Tibial nerve (tissue), 4 donors: ENCODE data around the gene SLC4A9. TPM values are rescaled to one million over a fixed set of nuclear protein-coding genes. Genes with fewer than 3 reads are reported as not detected.

Source experiments
- DNase-seq, 2 donors: peaks; one replicate each; pipeline ENCODE4 v3.0.0-alpha.2; 2019; ENCODE audit warnings: low spot score in 2 of 2
- H3K27ac ChIP-seq, 4 donors: fragments of 200-600 bp; sonication (generic) in 3 of 4; one replicate each; pipeline ENCODE4 v1.5.1; 2017 to 2019; ENCODE audit warnings: mild to moderate bottlenecking in 1 of 4
- H3K27me3 ChIP-seq, 2 donors: fragments of 200-600 bp; sonication (generic) in 1 of 2; one replicate each; pipeline versions ENCODE4 v1.5.1 to v1.6.0; 2017 to 2019
- H3K36me3 ChIP-seq, 3 donors: fragments of 200-600 bp; sonication (generic); one replicate each; pipeline ENCODE4 v1.5.1; 2018 to 2019
- H3K4me1 ChIP-seq, 4 donors: fragments of 200-600 bp; sonication (generic) in 3 of 4; one replicate each; pipeline ENCODE4 v1.5.1; 2017 to 2019
- H3K4me3 ChIP-seq, 4 donors: fragments of 200-600 bp; sonication (generic) in 3 of 4; one replicate each; pipeline ENCODE4 v1.5.1; 2017 to 2019; ENCODE audit warnings: mild to moderate bottlenecking in 1 of 4, moderate library complexity in 1 of 4
- H3K9me3 ChIP-seq, 4 donors: fragments of 200-600 bp; sonication (generic) in 3 of 4; one replicate each; pipeline ENCODE4 v1.5.1; 2017 to 2019
- EP300 ChIP-seq, 2 donors: sonication (generic); formaldehyde crosslinking; IDR thresholded peaks; one replicate each; pipeline ENCODE4 v1.6.1; 2017; ENCODE audit warnings: antibody characterized with exemption in 2 of 2, mild to moderate bottlenecking in 1 of 2
- POLR2A ChIP-seq, 2 donors: fragments of 450-650 bp; IDR thresholded peaks; one replicate each; pipeline ENCODE4 v1.6.1; 2017; ENCODE audit warnings: antibody characterized with exemption in 2 of 2, mild to moderate bottlenecking in 2 of 2, moderate library complexity in 2 of 2
- WGBS, 2 donors: methylation state at CpG; one replicate each; pipeline ENCODE4 v1.1.5; 2018; 5-methylcytosine and 5-hydroxymethylcytosine counted together
- total RNA-seq, 4 donors: library from RNA; depleted of rRNA; stranded (reverse); fragments of >200 nt; gene quantifications; one replicate each; pipeline ENCODE4 v1.1.0, GENCODE V29; 2016
- TF ChIP-seq, protein P1 (sequence below), 5 experiments: fragments of 200-600 bp in 3 of 5; fragments of 450-650 bp in 2 of 5; sonication (generic) in 3 of 5; IDR thresholded peaks; one replicate each; pipeline ENCODE4 v1.5.1; 2016 to 2019; ENCODE audit warnings: antibody characterized with exemption in 5 of 5, mild to moderate bottlenecking in 3 of 5, moderate library complexity in 2 of 5

Gene SLC4A9, protein sequence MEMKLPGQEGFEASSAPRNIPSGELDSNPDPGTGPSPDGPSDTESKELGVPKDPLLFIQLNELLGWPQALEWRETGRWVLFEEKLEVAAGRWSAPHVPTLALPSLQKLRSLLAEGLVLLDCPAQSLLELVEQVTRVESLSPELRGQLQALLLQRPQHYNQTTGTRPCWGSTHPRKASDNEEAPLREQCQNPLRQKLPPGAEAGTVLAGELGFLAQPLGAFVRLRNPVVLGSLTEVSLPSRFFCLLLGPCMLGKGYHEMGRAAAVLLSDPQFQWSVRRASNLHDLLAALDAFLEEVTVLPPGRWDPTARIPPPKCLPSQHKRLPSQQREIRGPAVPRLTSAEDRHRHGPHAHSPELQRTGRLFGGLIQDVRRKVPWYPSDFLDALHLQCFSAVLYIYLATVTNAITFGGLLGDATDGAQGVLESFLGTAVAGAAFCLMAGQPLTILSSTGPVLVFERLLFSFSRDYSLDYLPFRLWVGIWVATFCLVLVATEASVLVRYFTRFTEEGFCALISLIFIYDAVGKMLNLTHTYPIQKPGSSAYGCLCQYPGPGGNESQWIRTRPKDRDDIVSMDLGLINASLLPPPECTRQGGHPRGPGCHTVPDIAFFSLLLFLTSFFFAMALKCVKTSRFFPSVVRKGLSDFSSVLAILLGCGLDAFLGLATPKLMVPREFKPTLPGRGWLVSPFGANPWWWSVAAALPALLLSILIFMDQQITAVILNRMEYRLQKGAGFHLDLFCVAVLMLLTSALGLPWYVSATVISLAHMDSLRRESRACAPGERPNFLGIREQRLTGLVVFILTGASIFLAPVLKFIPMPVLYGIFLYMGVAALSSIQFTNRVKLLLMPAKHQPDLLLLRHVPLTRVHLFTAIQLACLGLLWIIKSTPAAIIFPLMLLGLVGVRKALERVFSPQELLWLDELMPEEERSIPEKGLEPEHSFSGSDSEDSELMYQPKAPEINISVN
- not detected for total RNA-seq

DNA sequence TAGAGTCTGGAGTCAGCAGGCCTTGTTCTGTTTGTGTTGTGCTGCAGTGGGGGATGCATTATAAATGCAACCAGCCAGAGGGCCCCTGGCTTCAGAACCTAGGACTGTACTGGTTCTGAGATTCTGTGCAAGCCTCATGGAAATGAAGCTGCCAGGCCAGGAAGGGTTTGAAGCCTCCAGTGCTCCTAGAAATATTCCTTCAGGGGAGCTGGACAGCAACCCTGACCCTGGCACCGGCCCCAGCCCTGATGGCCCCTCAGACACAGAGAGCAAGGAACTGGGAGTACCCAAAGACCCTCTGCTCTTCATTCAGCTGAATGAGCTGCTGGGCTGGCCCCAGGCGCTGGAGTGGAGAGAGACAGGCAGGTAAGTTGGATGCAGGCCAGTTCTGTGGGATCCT is at the start of gene SLC4A9:
Gene SLC4A9 (plus strand): TSS at position 94 of the 400 bp plus-strand sequence. CDS start 43 bp downstream, at position 137.
- no peak for DNase-seq
- Histone ChIP-seq H3K27ac (no peak within 1 kb of the TSS), H3K36me3 (no peaks in the 10 kb centered on the region), H3K27me3 (no peaks in the 10 kb centered on the region), H3K9me3 (no peaks in the 10 kb centered on the region), H3K4me3 (no peak within 1 kb of the TSS), H3K4me1 (peaks cover 0 to 19% (median 2%) of the 10 kb centered on the region in 4 donors)
- WGBS, 2 donors = 89 to 94% methylated on average over 2 of the region's 2 CpGs
- TF ChIP-seq, protein P1, sequence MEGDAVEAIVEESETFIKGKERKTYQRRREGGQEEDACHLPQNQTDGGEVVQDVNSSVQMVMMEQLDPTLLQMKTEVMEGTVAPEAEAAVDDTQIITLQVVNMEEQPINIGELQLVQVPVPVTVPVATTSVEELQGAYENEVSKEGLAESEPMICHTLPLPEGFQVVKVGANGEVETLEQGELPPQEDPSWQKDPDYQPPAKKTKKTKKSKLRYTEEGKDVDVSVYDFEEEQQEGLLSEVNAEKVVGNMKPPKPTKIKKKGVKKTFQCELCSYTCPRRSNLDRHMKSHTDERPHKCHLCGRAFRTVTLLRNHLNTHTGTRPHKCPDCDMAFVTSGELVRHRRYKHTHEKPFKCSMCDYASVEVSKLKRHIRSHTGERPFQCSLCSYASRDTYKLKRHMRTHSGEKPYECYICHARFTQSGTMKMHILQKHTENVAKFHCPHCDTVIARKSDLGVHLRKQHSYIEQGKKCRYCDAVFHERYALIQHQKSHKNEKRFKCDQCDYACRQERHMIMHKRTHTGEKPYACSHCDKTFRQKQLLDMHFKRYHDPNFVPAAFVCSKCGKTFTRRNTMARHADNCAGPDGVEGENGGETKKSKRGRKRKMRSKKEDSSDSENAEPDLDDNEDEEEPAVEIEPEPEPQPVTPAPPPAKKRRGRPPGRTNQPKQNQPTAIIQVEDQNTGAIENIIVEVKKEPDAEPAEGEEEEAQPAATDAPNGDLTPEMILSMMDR (IDR thresholded peaks at IDR 0.05) = no peak
- TF ChIP-seq EP300 (IDR thresholded peaks at IDR 0.05) = no peak
- TF ChIP-seq POLR2A (IDR thresholded peaks at IDR 0.05) = no peak

DNA sequence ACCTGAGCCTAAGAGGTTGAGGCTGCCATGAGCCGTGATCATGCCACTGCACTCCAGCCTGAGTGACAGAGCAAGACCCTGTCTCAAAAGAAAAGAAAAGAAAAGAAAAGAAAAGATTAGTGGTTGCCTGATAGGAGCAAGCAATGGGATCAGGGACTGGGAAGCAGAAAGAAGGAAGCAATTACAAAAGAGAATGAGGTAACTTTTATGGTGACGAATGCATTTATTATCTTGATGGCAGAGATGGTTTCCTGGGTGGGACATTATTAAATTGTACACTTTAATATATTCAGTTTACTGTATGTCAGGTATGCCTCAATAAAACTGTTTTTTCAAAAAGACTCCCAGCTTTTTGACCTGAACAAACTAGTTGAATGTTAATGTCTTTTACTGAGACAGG is 49.6 kb upstream of the SLC4A9 start:
- 67 to 82% methylated on average over 2 of the region's 2 CpGs for WGBS, 2 donors

DNA sequence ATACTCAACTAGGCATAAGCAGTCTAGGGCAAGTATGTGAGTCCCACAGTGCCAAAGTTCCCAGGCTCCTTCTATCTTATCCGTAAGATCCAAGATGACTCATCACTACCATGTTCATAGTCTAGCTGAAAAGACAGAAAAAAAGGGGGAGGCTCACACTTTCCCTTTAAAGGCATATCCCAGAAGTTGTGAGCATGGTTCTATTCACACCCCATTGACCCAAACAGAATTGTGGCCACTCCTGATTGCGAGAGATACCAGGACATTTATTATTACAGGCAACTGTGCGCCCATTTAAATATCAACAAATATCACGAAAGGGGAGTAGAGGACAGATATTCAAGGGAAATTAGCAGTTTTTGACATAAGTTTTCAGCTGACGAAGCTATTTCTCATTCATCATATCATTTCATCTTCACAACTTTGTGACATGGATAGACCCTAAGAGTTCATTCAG is 49.0 kb upstream of the SLC4A9 start:
- Histone ChIP-seq H3K36me3 (no peaks in the 10 kb centered on the region), H3K9me3 (no peaks in the 10 kb centered on the region), H3K27me3 (no peaks in the 10 kb centered on the region), H3K4me1 (peaks cover 0 to 14% (median 5%) of the 10 kb centered on the region in 4 donors), H3K4me3 (no peak overlapping the region), H3K27ac (peak overlapping the region in 1 of 4 donors; percentile 65)
- no peak for TF ChIP-seq POLR2A (IDR thresholded peaks at IDR 0.05)
- TF ChIP-seq EP300 (IDR thresholded peaks at IDR 0.05) = no peak
- TF ChIP-seq, protein P1 (IDR thresholded peaks at IDR 0.05) = no peak
- WGBS, 2 donors = 79 to 80% methylated on average over 5 of the region's 5 CpGs
- no peak for DNase-seq

More for the DNA sequence above, 49.6 kb upstream of the SLC4A9 start:
- H3K4me1 ChIP-seq = peaks cover 0 to 14% (median 5%) of the 10 kb centered on the region in 4 donors
- no peak overlapping the region for H3K4me3 ChIP-seq
- peak overlapping the region in 1 of 4 donors; percentile 65 for H3K27ac ChIP-seq
- H3K9me3 ChIP-seq = no peaks in the 10 kb centered on the region
- H3K27me3 ChIP-seq = no peaks in the 10 kb centered on the region
- H3K36me3 ChIP-seq = no peaks in the 10 kb centered on the region
- DNase-seq = no peak
- TF ChIP-seq EP300 (IDR thresholded peaks at IDR 0.05) (no peak), POLR2A (IDR thresholded peaks at IDR 0.05) (no peak)
- TF ChIP-seq, protein P1 (IDR thresholded peaks at IDR 0.05) = no peak

DNA sequence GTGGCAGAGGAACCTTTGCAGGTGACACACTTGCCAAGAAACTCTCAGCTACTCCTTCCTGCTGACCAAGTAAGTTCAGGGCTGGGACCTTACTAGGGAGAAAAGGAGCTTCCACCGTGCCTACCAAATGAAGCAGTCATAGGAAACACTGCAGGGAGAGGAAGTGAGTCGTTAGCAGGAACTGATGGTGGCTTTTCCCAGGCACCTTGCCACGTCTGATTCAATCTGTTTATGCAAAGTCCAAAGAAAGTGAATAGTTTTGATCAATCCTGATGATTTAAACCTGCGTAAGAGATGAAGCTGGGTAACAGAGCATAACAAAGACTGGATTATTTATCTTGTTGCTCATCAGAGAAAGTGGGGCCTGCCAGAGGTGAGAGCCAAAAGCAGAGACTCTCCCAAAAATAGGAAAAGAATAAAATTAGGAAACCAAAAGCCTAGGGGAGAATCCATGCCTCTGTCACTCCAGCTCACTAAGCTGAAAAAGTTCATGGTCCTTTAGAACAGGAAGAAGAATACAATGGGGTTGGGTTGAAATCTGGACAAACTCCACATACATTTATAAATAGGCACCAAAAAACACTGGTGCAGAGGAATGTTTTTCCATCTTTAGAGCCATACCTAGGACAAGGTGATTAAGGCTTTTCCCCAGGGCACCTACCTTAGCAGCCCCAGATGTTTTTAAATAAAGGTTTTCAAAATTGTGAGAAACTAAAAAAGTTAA is 47.8 kb upstream of the SLC4A9 start:
- Histone ChIP-seq H3K27ac (peak overlapping the region in 2 of 4 donors; percentile 56 to 65), H3K27me3 (no peaks in the 10 kb centered on the region), H3K9me3 (no peaks in the 10 kb centered on the region), H3K4me3 (no peak overlapping the region), H3K4me1 (peaks cover 0 to 14% (median 5%) of the 10 kb centered on the region in 4 donors), H3K36me3 (no peaks in the 10 kb centered on the region)
- 35 to 36% methylated on average over 4 of the region's 4 CpGs for whole genome bisulfite sequencing, 2 donors
- TF ChIP-seq POLR2A (IDR thresholded peaks at IDR 0.05) = no peak
- peak in 1 of 2 donors; percentile 60 for TF ChIP-seq EP300 (IDR thresholded peaks at IDR 0.05)
- DNase-seq = no peak

DNA sequence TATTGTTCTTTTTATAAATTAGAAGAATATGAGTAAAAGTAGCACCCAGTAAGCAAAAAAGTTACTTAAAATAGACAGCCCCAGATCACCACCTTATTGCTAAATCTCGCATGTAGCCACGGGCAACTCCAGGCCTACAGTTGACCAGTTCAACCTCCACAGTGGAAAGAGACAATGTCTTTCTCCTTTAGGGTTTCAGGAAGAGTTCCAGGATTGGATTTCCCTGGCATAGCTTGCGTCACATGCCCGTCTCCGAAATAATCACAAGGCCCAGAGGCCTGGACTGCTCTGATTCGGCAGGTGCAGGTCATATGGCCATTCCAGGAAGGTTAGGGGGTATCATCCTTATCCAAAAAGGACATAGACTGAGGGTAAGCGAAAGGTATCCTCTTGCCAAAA is 47.2 kb upstream of the SLC4A9 start:
- Histone ChIP-seq H3K27me3 (no peaks in the 10 kb centered on the region), H3K4me3 (no peak overlapping the region), H3K4me1 (peaks cover 0 to 14% (median 5%) of the 10 kb centered on the region in 4 donors), H3K9me3 (no peaks in the 10 kb centered on the region), H3K36me3 (no peaks in the 10 kb centered on the region), H3K27ac (peak overlapping the region in 2 of 4 donors; percentile 56 to 65)
- WGBS, 2 donors = 83 to 91% methylated on average over 7 of the region's 7 CpGs
- TF ChIP-seq POLR2A (IDR thresholded peaks at IDR 0.05) = no peak
- no peak for TF ChIP-seq EP300 (IDR thresholded peaks at IDR 0.05)
- TF ChIP-seq, protein P1 (IDR thresholded peaks at IDR 0.05) = no peak
- no peak for DNase-seq
